Raji (cell line): ENCODE data around the gene TBC1D10A.

Source experiments
- POLR2A ChIP-seq: IDR thresholded peaks from 2 replicates; pipeline ENCODE4 v1.6.1; 2011; ENCODE audit warnings: low read depth, low read length, control low read depth; ENCODE audit not compliant: insufficient read depth

Gene TBC1D10A, protein sequence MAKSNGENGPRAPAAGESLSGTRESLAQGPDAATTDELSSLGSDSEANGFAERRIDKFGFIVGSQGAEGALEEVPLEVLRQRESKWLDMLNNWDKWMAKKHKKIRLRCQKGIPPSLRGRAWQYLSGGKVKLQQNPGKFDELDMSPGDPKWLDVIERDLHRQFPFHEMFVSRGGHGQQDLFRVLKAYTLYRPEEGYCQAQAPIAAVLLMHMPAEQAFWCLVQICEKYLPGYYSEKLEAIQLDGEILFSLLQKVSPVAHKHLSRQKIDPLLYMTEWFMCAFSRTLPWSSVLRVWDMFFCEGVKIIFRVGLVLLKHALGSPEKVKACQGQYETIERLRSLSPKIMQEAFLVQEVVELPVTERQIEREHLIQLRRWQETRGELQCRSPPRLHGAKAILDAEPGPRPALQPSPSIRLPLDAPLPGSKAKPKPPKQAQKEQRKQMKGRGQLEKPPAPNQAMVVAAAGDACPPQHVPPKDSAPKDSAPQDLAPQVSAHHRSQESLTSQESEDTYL

DNA sequence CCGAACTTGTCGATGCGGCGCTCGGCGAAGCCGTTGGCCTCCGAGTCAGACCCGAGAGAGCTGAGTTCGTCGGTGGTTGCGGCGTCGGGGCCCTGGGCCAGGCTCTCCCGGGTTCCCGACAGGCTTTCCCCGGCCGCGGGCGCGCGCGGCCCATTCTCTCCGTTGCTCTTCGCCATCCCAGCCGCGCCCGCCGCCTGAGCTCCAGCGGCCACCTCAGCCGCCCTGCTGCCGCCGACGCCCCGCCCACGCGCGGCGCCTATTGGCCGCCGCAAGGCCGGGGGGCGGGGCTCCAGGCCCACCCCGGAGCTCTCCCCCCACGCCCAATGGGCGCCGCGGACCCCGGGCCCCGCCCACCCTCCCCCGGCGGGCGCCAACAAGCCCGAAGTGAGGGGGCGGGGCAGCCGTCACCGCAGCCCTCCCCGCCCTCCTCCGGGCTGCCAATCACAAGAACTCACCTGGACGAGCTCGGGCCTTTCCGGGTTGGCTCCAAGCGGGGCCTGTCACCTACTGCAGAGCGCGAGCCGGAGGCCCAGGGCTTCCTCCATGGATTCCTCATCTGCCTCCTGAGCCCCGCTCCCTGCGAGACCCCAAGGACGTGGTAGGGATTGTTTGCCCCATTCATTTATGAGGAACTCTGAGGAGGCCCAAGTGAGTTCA lies at the start of gene TBC1D10A:
Gene TBC1D10A, minus strand, starts transcription at position 236 of the 657 bp plus-strand sequence. Its CDS starts 60 bp downstream, at position 176.
- peak; percentile 74 for TF ChIP-seq POLR2A

GRCh38 chr22:30375312-30375849 lies 48.6 kb upstream of the TBC1D10A start:
- TF ChIP-seq POLR2A = no peak

DNA sequence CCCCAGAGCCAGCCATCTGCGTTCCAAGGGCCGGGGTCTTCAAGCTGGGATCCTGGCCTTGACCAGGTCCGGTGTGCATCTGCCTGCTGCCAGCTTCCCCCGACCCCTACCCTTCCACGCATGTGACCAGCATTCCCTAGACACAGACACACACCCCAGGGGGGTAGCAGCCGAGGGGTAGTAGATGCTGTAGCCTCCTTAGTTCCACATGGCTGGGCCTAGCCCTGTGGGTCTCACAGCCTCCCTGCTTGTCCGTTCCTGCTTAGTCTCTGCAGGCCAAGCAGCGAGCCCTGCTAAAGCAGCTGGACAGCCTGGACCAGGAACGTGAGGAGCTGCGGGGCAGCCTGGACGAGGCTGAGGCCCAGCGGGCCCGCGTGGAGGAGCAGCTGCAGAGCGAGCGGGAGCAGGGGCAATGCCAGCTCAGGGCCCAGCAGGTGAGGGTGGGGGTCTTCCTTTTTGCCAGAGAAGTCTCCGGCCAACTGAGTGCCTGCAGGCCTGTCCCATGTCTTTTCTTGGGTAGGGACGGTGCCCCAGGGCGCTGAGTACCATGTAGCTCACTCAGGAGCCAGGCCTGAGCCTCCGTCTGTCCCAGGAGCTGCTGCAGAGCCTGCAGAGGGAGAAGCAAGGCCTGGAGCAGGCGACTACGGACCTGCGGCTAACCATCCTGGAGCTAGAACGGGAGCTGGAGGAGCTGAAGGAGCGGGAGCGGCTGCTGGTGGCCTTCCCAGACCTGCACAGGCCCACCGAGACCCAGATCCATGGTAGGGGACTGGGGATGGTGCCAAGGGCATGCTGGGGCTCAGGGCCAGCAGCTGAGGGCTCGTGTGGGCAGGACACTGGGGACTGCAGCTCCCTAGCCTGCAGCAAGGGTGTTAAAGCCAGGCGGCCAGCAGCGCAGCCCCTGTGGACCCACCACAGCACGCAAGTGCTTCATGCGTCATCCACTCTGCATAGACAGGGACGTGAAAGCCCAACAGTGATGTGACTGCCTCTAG lies 46.9 kb upstream of the TBC1D10A start:
- TF ChIP-seq POLR2A = no peak

DNA sequence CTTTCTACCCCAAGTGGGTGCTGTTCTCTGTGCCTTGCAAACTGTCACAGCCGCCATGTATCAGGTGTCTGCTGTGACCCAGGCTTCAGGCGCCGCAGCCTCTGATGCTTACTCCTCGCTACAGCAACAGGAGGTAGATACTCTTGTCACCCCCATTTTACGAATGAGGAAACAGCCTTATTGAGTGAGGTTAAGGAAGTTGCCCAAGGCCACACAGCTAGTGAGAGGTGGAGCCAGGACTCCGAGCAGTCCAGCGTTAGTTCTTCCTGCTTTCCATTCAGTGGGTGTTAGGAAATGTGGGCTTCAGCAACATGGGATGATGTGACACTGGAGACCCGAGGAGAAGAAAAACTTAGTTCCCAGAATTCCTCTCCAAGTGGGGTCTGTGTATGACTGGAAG lies 46.2 kb upstream of the TBC1D10A start:
- no peak for TF ChIP-seq POLR2A

DNA sequence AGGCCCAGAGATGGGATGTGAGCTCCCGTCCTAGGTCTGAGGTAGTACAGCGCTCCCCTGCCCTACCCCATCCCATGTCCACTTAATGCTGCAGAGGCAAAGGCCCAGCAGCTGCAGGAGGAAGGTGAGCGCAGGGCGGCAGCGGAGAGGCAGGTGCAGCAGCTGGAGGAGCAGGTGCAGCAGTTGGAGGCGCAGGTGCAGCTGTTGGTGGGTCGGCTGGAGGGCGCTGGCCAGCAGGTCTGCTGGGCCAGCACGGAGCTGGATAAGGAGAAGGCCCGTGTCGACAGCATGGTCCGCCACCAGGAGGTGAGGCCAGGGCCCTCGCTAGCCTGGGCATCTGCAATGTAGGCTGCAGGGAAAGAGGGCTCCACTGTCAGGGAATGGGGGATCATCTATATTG lies 45.2 kb upstream of the TBC1D10A start:
- TF ChIP-seq POLR2A = no peak

GRCh38 chr22:30371321-30371720 lies 44.6 kb upstream of the TBC1D10A start:
- no peak for TF ChIP-seq POLR2A

GRCh38 chr22:30370641-30371230 lies 44.0 kb upstream of the TBC1D10A start:
- TF ChIP-seq POLR2A = no peak

DNA sequence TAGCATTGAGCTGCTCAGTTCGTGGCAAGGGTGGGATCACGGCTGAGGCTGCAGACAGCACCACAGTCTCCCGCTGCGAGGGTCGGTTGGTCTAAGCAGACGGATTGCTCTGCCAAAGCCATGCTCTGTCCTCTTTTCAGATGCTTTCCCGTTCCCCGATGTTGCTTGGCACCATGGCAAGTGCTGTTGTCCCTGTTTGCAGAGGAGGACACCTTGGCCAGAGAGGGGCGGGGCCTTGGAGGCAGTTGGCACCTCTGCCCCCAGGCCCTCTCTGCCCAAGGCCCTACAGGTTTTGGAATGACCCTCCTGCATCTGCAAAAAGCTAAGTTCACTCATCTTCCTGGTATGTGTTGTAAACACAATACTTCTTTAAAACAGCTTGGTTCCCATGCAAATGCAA lies 41.7 kb upstream of the TBC1D10A start:
- TF ChIP-seq POLR2A = no peak

- no peak for TF ChIP-seq POLR2A
Measured at GRCh38 chr22:30365891-30366290, 39.1 kb upstream of the TBC1D10A start.

GRCh38 chr22:30362651-30363281 lies 36.0 kb upstream of the TBC1D10A start:
- no peak for TF ChIP-seq POLR2A

DNA sequence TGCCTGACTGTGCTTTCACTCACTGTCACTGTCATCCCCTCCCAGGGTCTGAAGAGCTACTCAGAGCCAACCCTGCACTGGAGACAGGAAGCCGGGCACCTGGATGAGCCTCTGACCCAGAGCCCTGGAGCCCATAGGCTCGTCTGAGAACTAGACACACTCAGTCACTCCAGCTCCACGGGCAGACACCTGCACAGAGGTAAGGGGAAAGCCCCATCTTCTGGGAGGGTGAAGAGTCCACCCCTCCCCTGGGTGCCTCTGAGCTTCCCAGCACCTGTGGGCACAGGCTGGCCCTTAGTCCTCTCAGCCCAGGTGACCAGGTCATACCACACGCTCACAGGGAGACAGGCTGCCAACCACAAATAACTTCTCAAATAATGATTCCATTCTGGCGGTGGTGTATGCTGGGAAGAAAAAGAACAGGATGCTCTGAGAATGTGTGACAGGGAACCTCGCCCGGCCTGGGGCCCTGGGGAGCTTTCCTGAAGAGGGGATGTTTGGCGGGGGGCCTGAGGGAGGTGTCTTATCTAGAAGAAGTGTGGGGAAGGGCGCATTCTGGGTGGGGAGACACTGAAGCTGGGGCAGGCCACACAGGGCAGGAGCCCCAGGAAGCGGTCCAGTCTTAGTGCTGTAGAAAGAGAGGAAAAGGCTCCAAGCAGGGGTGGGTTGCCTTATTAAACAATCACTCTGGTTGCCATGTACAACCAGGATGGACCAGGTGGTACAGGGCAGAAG lies 35.3 kb upstream of the TBC1D10A start:
- no peak for TF ChIP-seq POLR2A

DNA sequence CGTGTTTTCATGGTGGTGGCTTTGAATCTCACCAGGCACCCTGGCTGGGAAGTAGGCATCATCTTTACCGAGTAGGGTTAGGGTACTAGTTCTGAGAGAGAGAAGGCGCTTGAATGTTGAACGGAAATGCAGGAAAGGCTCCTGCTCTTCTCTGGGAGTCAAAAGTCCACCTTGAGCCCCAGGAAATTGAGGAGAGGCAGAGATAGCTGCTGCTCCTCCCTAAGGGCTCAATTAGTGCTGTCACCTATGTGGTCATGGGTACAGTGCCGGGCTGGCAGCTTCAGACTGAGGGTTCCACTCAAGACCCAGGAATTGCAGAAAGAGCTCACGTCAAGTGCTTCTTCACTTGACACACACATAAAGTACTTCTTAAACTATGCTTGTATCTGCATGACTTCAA lies 31.8 kb upstream of the TBC1D10A start:
- TF ChIP-seq POLR2A = no peak

DNA sequence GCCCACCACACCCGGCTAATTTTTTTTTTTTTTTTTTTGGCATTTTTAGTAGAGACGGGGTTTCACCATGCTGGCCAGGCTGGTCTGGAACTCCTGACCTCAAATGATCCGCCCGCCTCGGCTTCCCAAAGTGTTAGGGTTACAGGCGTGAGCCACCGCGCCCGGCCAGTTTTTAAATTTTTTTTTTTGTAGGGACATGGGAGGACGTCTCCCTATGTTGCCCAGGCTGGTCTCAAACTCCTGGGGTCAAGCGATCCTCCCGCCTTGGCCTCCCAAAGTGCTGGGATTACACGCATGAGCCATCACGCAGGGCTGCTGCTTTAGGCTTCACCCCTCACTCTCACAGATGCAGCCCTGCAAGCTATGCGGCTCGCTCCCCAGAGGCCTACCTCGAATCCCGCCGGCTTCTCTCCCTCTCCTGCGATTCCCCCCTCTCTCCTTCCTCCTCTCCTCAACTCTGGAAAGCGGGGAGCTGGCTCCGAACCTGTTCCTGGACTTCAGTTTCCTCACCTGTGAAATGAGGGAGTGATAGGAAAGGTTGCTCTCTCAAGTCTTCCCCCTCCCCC lies 31.0 kb upstream of the TBC1D10A start:
- TF ChIP-seq POLR2A = no peak
